GM10266 (cell line): ENCODE results near the gene PADI6.

Experiments used
- DNase-seq: peaks from one replicate; pipeline ENCODE4 v3.0.0; 2012; ENCODE audit errors: extremely low spot score
- TF ChIP-seq, protein P1 (sequence below): IDR thresholded peaks from 2 replicates; pipeline ENCODE4 v1.5.1; 2012; ENCODE audit warnings: mild to moderate bottlenecking, low read depth; ENCODE audit not compliant: control insufficient read depth, insufficient read depth; ENCODE audit errors: missing control alignments

PADI6 gene

DNA sequence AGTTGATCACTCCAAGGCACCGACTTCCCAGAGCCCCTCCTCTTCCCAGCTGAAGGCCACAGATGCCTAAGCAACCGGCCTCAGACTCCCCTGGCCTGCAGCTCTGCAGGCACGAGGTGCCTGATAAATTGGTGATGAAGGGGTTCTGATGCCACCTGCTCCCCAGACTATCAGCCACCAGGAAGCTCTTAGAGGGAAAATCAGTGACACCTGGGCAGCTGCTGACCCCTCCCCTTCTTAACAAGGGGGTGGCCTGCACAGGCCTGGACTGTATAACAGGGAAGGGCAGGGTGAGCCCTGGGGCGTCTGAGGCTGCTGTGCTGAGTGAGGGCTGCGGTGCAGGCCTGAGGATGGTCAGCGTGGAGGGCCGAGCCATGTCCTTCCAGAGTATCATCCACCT is at the start of gene PADI6:
Gene PADI6 (plus strand): TSS at position 301 of the 400 bp plus-strand sequence. CDS start 50 bp downstream, at position 351.
- TF ChIP-seq, protein P1, sequence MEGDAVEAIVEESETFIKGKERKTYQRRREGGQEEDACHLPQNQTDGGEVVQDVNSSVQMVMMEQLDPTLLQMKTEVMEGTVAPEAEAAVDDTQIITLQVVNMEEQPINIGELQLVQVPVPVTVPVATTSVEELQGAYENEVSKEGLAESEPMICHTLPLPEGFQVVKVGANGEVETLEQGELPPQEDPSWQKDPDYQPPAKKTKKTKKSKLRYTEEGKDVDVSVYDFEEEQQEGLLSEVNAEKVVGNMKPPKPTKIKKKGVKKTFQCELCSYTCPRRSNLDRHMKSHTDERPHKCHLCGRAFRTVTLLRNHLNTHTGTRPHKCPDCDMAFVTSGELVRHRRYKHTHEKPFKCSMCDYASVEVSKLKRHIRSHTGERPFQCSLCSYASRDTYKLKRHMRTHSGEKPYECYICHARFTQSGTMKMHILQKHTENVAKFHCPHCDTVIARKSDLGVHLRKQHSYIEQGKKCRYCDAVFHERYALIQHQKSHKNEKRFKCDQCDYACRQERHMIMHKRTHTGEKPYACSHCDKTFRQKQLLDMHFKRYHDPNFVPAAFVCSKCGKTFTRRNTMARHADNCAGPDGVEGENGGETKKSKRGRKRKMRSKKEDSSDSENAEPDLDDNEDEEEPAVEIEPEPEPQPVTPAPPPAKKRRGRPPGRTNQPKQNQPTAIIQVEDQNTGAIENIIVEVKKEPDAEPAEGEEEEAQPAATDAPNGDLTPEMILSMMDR, result no peak
- no peak for DNase-seq

DNA sequence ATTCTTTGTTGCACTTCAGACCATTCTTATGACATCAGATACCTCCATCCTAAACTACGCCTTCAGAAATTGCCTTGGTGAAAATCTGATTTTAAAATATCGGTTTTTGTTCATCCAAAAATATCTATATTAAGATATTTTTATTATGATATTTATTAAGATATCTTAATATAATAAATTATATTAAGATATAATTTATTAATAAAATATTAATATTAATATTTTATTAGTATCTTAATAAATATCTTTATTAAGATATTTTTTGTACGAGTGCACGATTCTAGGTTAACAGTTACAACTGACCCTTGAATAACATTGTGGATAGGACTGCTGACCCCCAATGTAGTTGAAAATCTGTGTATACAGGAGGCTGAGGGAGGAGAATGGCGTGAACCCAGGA is 43.1 kb upstream of the PADI6 start:
- no peak for DNase-seq
- TF ChIP-seq, protein P1, result no peak

DNA sequence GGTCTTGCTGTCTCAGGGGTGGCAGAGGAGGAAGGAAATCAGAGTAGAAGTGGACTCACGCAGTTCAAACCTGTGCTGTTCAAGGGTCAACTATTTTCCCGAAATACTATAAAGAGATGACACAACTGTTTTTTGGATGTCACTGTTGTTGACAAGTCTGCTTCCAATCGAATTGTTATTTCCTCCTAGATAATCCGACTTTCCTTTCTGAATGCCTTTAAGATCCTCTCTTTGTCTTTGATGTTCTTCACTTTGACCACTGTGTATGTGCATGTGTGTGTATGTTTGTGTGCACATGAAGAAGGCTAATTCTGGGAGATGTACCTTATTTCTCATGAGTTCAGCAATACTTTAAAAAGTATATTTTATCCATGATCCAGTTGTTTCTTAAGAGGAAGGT is 42.4 kb upstream of the PADI6 start:
- TF ChIP-seq, protein P1, result no peak
- DNase-seq, result no peak

DNA sequence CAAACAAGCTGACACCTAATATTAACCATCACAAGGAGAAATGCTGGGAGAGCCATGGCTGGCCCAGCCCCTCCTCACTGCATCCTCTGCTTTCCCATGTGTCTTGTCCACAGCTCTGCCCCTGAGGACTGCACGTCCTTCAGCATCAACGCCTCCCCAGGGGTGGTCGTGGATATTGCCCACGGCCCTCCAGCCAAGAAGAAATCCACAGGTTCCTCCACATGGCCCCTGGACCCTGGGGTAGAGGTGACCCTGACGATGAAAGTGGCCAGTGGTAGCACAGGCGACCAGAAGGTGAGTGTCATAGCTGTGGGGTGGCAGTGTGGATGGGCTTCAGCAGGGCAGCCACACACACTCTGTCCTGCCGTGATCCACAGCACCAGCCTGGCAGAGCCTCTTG is 41.1 kb upstream of the PADI6 start:
- TF ChIP-seq, protein P1, result no peak
- no peak for DNase-seq

DNA sequence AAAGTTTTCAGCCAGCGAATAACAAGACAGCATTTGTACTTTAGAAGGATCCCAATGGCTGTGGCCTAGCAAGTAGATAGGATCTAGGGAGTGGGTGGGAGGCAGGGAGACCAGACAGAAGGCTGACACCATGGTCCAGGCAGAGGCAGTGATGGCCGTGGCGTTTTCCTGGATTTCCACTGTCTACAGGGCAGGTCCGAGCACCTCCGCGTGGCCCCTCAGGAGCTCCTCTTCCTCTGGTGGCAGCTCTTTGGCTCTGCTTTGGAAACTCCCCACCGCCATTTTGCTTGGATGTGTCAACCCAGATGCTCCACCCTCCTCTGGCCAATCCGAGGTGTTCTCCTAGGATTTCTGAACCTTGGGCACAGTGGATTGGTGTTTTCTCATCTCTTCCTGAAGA is 38.9 kb upstream of the PADI6 start:
- TF ChIP-seq, protein P1, result no peak
- no peak for DNase-seq

DNA sequence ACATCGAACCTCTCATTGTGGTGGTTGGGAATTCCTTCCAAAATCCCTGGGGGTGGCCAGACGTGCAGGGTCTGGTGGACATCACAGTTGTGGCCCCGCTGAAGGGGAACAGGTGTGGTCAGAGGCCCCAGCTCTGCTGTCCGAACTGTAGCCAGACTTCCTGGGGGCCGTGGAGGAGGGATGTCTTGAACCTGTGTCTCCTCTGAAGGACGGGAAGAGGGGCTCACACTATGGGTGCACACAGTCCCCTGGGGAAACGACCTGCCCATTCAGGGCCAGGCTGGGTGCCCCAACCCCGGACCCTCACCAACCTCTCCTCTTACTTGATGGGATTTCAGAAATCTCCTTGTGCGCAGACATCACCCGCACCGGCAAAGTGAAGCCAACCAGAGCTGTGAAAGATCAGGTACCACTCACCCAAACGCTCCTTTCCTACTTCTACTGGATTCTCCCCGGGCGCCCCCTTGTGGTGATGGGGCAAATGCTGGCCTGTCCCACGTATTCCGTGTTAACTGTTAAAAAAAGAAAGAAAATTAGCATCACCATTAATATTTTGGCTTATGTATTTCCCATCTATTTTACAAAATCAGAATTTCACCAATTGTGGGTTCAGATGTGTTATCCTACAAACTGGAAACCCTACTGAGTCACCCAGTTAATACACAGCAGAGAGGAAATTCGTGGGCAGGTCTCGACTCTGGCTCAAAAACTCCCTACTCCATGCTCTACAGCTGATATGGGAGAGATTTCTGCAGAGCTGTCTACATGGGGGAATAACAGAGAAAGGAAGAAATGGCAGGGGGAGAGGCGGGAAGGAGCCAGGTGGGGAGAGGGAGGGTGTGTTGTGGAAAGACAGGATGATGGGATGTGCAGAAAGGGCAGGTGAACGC is 35.9 kb upstream of the PADI6 start:
- TF ChIP-seq, protein P1, result peak; percentile 68
- peak; percentile 48 for DNase-seq
